Astrocyte (in vitro differentiated cells and primary cell): ENCODE data around the gene GPR33. TPM values are rescaled to one million over a fixed set of nuclear protein-coding genes. Genes with fewer than 3 reads are reported as not detected.

ENCODE experiments used
- DNase-seq: peaks from one replicate; pipeline ENCODE4 v3.0.0-alpha.2; 2010; ENCODE audit warnings: low read depth
- FAIRE-seq: peaks from 2 replicates; lab custom pipeline; 2011; peaks lifted over from hg19 to GRCh38; lab: Jason Lieb, UNC
- H2AFZ ChIP-seq: 2 replicates; pipeline ENCODE4 v1.6.0; 2012; ENCODE audit warnings: low read depth, low read length, inconsistent platforms
- H3K27ac ChIP-seq: 2 replicates; pipeline ENCODE4 v1.5.1; 2011; ENCODE audit warnings: low read depth, low read length, inconsistent platforms
- H3K27me3 ChIP-seq: 2 replicates; pipeline ENCODE4 v1.6.0; 2011; ENCODE audit warnings: low read length, inconsistent platforms; ENCODE audit not compliant: insufficient read depth
- H3K36me3 ChIP-seq: 2 replicates; pipeline ENCODE4 v1.5.1; 2011; ENCODE audit warnings: low read length, inconsistent platforms; ENCODE audit not compliant: insufficient read depth
- H3K4me1 ChIP-seq: 2 replicates; pipeline ENCODE4 v1.5.1; 2011; ENCODE audit warnings: low read length, inconsistent platforms; ENCODE audit not compliant: insufficient read depth
- H3K4me2 ChIP-seq: 2 replicates; pipeline ENCODE4 v1.6.0; 2012; ENCODE audit warnings: low read length, inconsistent platforms
- H3K4me3 ChIP-seq: 2 replicates; pipeline ENCODE4 v1.5.1; 2011; ENCODE audit warnings: low read depth, mild to moderate bottlenecking, low read length, inconsistent platforms; ENCODE audit not compliant: insufficient read depth
- H3K79me2 ChIP-seq: 2 replicates; pipeline ENCODE4 v1.6.0; 2012; ENCODE audit warnings: mild to moderate bottlenecking, low read length, inconsistent platforms; ENCODE audit not compliant: insufficient read depth
- H3K9ac ChIP-seq: 2 replicates; pipeline ENCODE4 v1.6.0; 2012; ENCODE audit warnings: mild to moderate bottlenecking, low read length, inconsistent platforms
- H3K9me3 ChIP-seq: 2 replicates; pipeline ENCODE4 v1.5.1; 2012; ENCODE audit warnings: low read depth, mild to moderate bottlenecking, low read length, inconsistent platforms; ENCODE audit not compliant: insufficient read depth
- H4K20me1 ChIP-seq: 2 replicates; pipeline ENCODE4 v1.6.0; 2012; ENCODE audit warnings: low read length, inconsistent platforms; ENCODE audit not compliant: insufficient read depth
- H3K27ac Mint-ChIP-seq: one replicate; pipeline ENCODE4 v1.8.0; 2021; ENCODE audit warnings: mild to moderate bottlenecking, mixed read lengths; ENCODE audit not compliant: unreplicated experiment
- H3K27me3 Mint-ChIP-seq: one replicate; pipeline ENCODE4 v1.8.0; 2021; ENCODE audit warnings: low read depth, mixed read lengths; ENCODE audit not compliant: unreplicated experiment
- H3K36me3 Mint-ChIP-seq: one replicate; pipeline ENCODE4 v1.8.0; 2021; ENCODE audit warnings: low read depth, mixed read lengths; ENCODE audit not compliant: unreplicated experiment
- H3K4me1 Mint-ChIP-seq: one replicate; pipeline ENCODE4 v1.8.0; 2021; ENCODE audit warnings: low read depth, mixed read lengths; ENCODE audit not compliant: unreplicated experiment
- H3K4me3 Mint-ChIP-seq: one replicate; pipeline ENCODE4 v1.8.0; 2021; ENCODE audit warnings: mild to moderate bottlenecking, moderate library complexity, mixed read lengths; ENCODE audit not compliant: unreplicated experiment
- H3K9me3 Mint-ChIP-seq: one replicate; pipeline ENCODE4 v1.8.0; 2021; ENCODE audit warnings: mild to moderate bottlenecking, mixed read lengths; ENCODE audit not compliant: unreplicated experiment
- CTCF ChIP-seq: IDR thresholded peaks from 2 replicates; pipeline ENCODE4 v1.5.1; 2011; ENCODE audit warnings: low read depth, mild to moderate bottlenecking, inconsistent platforms, low read length, moderate library complexity; ENCODE audit not compliant: insufficient read depth
- EZH2 ChIP-seq: IDR thresholded peaks from 2 replicates; pipeline ENCODE4 v1.6.1; 2012; ENCODE audit warnings: mild to moderate bottlenecking, low read length, inconsistent platforms; ENCODE audit not compliant: insufficient read depth
- total RNA-seq: library from RNA; stranded (reverse); gene quantifications from 2 replicates; pipeline ENCODE4 v1.2.1, GENCODE V29; 2021

The GPR33 gene
- total RNA-seq, 1 donor from 2014 or later, result not detected

GRCh38 chr14:31527087-31527486 is 39.2 kb upstream of the GPR33 start:
- Histone ChIP-seq H3K4me2 (no peak overlapping the region), H3K4me1 (no peaks in the 10 kb centered on the region), H3K9me3 (no peaks in the 10 kb centered on the region), H3K79me2 (no peaks in the 10 kb centered on the region), H3K27ac (no peak overlapping the region), H3K27me3 (no peaks in the 10 kb centered on the region), H3K9ac (no peak overlapping the region), H2AFZ (no peak overlapping the region), H3K36me3 (no peaks in the 10 kb centered on the region), H3K4me3 (no peak overlapping the region), H4K20me1 (no peaks in the 10 kb centered on the region)
- no peak for DNase-seq
- Mint-ChIP-seq H3K4me3 (no peak overlapping the region), H3K9me3 (peaks cover 2% of the 10 kb centered on the region), H3K27ac (no peak overlapping the region), H3K27me3 (no peaks in the 10 kb centered on the region), H3K36me3 (no peaks in the 10 kb centered on the region), H3K4me1 (no peaks in the 10 kb centered on the region)
- FAIRE-seq, result no peak
- TF ChIP-seq CTCF, result no peak
- TF ChIP-seq EZH2, result no peak

DNA sequence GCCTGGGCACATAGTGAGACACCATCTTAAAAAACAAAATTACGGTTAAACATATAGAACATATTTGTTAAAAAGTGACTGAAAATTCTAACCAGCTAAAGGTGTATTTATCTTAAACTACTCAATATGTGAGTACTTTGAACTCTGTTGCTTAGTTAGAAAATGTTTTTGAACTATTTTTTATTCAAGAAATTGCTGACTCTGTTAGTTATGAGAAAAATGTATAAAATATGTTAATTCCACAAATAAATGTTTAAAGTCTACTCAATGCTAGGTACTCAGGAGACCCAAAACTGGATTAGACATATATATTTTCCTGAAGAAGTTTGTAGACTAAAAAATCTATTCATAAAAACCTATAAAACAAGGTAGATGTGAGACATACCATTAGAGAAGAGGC is 23.0 kb upstream of the GPR33 start:
- H3K9ac ChIP-seq, result no peak overlapping the region

More for the DNA sequence above, 23.0 kb upstream of the GPR33 start:
- Histone ChIP-seq H3K79me2 (no peaks in the 10 kb centered on the region), H3K27ac (no peak overlapping the region), H3K9me3 (no peaks in the 10 kb centered on the region), H3K4me1 (no peaks in the 10 kb centered on the region), H3K36me3 (no peaks in the 10 kb centered on the region), H3K4me2 (no peak overlapping the region), H2AFZ (no peak overlapping the region), H3K27me3 (no peaks in the 10 kb centered on the region), H3K4me3 (no peak overlapping the region), H4K20me1 (no peaks in the 10 kb centered on the region)
- Mint-ChIP-seq H3K4me3 (no peak overlapping the region), H3K27ac (no peak overlapping the region), H3K9me3 (no peaks in the 10 kb centered on the region), H3K27me3 (no peaks in the 10 kb centered on the region), H3K36me3 (no peaks in the 10 kb centered on the region), H3K4me1 (peaks cover 6% of the 10 kb centered on the region)
- TF ChIP-seq CTCF (no peak), EZH2 (no peak)
- DNase-seq (no peak), FAIRE-seq (no peak)
